Measurements from ENCODE around the gene PREX1. TPM values are rescaled to one million over a fixed set of nuclear protein-coding genes. Genes with fewer than 3 reads are reported as not detected.

PREX1 gene
- total RNA-seq, 1 donor from 2014 or later = 2.9 TPM

- H3K27ac Mint-ChIP-seq = no peak overlapping the region
- DNase-seq (ENCODE audit: low spot score, unreplicated experiment) = no peak
- peaks cover 2% of the 10 kb centered on the region for H3K36me3 Mint-ChIP-seq (ENCODE audit: insufficient read depth)
- TF ChIP-seq CTCF (IDR thresholded peaks at IDR 0.05; ENCODE audit: unreplicated experiment) = no peak
- no peaks in the 10 kb centered on the region for H3K4me1 Mint-ChIP-seq (ENCODE audit: low read depth)
- peaks cover 9% of the 10 kb centered on the region for H3K9me3 Mint-ChIP-seq (ENCODE audit: low read depth)
- no peaks in the 10 kb centered on the region for H3K27me3 Mint-ChIP-seq
- H3K4me3 Mint-ChIP-seq (ENCODE audit: low read depth) = no peak overlapping the region
These were observed 44.9 kb downstream of the PREX1 start for GRCh38 chr20:48782901-48783308.

GRCh38 chr20:48782053-48782452, 45.7 kb downstream of the PREX1 start:
- Mint-ChIP-seq H3K9me3 (ENCODE audit: low read depth) (peaks cover 9% of the 10 kb centered on the region), H3K4me1 (ENCODE audit: low read depth) (no peaks in the 10 kb centered on the region), H3K27ac (no peak overlapping the region), H3K4me3 (ENCODE audit: low read depth) (no peak overlapping the region), H3K27me3 (no peaks in the 10 kb centered on the region), H3K36me3 (ENCODE audit: insufficient read depth) (peaks cover 2% of the 10 kb centered on the region)
- DNase-seq (ENCODE audit: low spot score, unreplicated experiment) = no peak
- TF ChIP-seq CTCF (IDR thresholded peaks at IDR 0.05; ENCODE audit: unreplicated experiment) = no peak

- H3K4me3 Mint-ChIP-seq (ENCODE audit: low read depth) = no peak overlapping the region
- H3K27me3 Mint-ChIP-seq = no peaks in the 10 kb centered on the region
- H3K27ac Mint-ChIP-seq = no peak overlapping the region
- H3K36me3 Mint-ChIP-seq (ENCODE audit: insufficient read depth) = peaks cover 2% of the 10 kb centered on the region
- TF ChIP-seq CTCF (IDR thresholded peaks at IDR 0.05; ENCODE audit: unreplicated experiment) = no peak
- peaks cover 9% of the 10 kb centered on the region for H3K9me3 Mint-ChIP-seq (ENCODE audit: low read depth)
- H3K4me1 Mint-ChIP-seq (ENCODE audit: low read depth) = no peaks in the 10 kb centered on the region
- no peak for DNase-seq (ENCODE audit: low spot score, unreplicated experiment)
These were observed 46.2 kb downstream of the PREX1 start for GRCh38 chr20:48781634-48782033.

- Mint-ChIP-seq H3K36me3 (ENCODE audit: insufficient read depth) (peaks cover 2% of the 10 kb centered on the region), H3K4me3 (ENCODE audit: low read depth) (no peak overlapping the region), H3K9me3 (ENCODE audit: low read depth) (peaks cover 14% of the 10 kb centered on the region), H3K27ac (no peak overlapping the region), H3K27me3 (no peaks in the 10 kb centered on the region), H3K4me1 (ENCODE audit: low read depth) (no peaks in the 10 kb centered on the region)
- DNase-seq (ENCODE audit: low spot score, unreplicated experiment) = no peak
- TF ChIP-seq CTCF (IDR thresholded peaks at IDR 0.05; ENCODE audit: unreplicated experiment) = no peak
These were observed 48.4 kb downstream of the PREX1 start for GRCh38 chr20:48779435-48779834.

GRCh38 chr20:48777821-48778220, 50.0 kb downstream of the PREX1 start:
- Mint-ChIP-seq H3K4me1 (ENCODE audit: low read depth) (no peaks in the 10 kb centered on the region), H3K36me3 (ENCODE audit: insufficient read depth) (peaks cover 2% of the 10 kb centered on the region), H3K27ac (no peak overlapping the region), H3K4me3 (ENCODE audit: low read depth) (no peak overlapping the region), H3K9me3 (ENCODE audit: low read depth) (peaks cover 14% of the 10 kb centered on the region), H3K27me3 (no peaks in the 10 kb centered on the region)
- DNase-seq (ENCODE audit: low spot score, unreplicated experiment) = no peak
- no peak for TF ChIP-seq CTCF (IDR thresholded peaks at IDR 0.05; ENCODE audit: unreplicated experiment)

Measured in progenitor cell of endocrine pancreas (in vitro differentiated cells).